IMR-90 (cell line): ENCODE measurements around the gene ACE. TPM values are rescaled to one million over a fixed set of nuclear protein-coding genes. Genes with fewer than 3 reads are reported as not detected.

Source experiments
- ATAC-seq: fragments of 200-7000 bp; cut with Tn5 transposase; 2 replicates; pipeline ENCODE4 v1.9.1; 2020; ENCODE audit warnings: low read depth, mild to moderate bottlenecking, moderate library complexity
- BruUV-seq: library from RNA; stranded (reverse); fragments of 400-500 nt; replicated peaks from 2 replicates; lab custom pipeline; 2021; lab: Mats Ljungman, UMichigan
- CTCF ChIA-PET: fragments of 300-600 bp; formaldehyde crosslinking; extraction: SDS; loops from one replicate; lab custom pipeline; 2021; ENCODE audit warnings: antibody characterized with exemption; lab: Yijun Ruan, JAX
- POLR2A ChIA-PET: fragments of 300-600 bp; sonication (Branson Sonifier 250); formaldehyde crosslinking; loops from one replicate; lab custom pipeline; 2022; ENCODE audit warnings: antibody characterized with exemption; ENCODE audit not compliant: unreplicated experiment; lab: Charles Lee
- DNase-seq: peaks from one replicate; pipeline ENCODE4 v3.0.0; 2013
- H2AFZ ChIP-seq: replicated peaks from 2 replicates; pipeline ENCODE3; 2013; ENCODE audit warnings: low read length, mild to moderate bottlenecking; ENCODE audit not compliant: poor library complexity
- H2AK5ac ChIP-seq: 2 replicates; pipeline ENCODE4 v1.6.1; 2013; ENCODE audit warnings: low read depth, low read length, inconsistent platforms
- H2AK9ac ChIP-seq: replicated peaks from 2 replicates; pipeline ENCODE3; 2013; ENCODE audit warnings: mild to moderate bottlenecking, low read depth, low read length, moderate library complexity; ENCODE audit not compliant: poor library complexity
- H2BK120ac ChIP-seq: 2 replicates; pipeline ENCODE4 v1.6.1; 2013; ENCODE audit warnings: low read depth, low read length, inconsistent platforms
- H2BK15ac ChIP-seq: 3 replicates; pipeline ENCODE4 v1.6.1; 2013; ENCODE audit warnings: low read depth, low read length, inconsistent platforms
- H2BK20ac ChIP-seq: 2 replicates; pipeline ENCODE4 v1.6.1; 2013; ENCODE audit warnings: low read depth, mild to moderate bottlenecking, inconsistent platforms, low read length, moderate library complexity
- H2BK5ac ChIP-seq: 2 replicates; pipeline ENCODE4 v1.6.1; 2013; ENCODE audit warnings: mild to moderate bottlenecking, low read depth, low read length, inconsistent platforms; ENCODE audit not compliant: poor library complexity, severe bottlenecking
- H3K14ac ChIP-seq: replicated peaks from 2 replicates; pipeline ENCODE4 v1.6.1; 2013; ENCODE audit warnings: low read depth, low read length, inconsistent platforms
- H3K18ac ChIP-seq: 2 replicates; pipeline ENCODE4 v1.6.1; 2013; ENCODE audit warnings: low read depth, low read length, control low read depth
- H3K23ac ChIP-seq: 2 replicates; pipeline ENCODE4 v1.6.1; 2013; ENCODE audit warnings: low read depth, low read length, inconsistent platforms
- H3K27ac ChIP-seq: 2 replicates; pipeline ENCODE4 v1.5.1; 2013; ENCODE audit warnings: mild to moderate bottlenecking, control low read depth, low read length; ENCODE audit not compliant: insufficient read depth
- H3K27me3 ChIP-seq: 2 replicates; pipeline ENCODE4 v1.6.1; 2013; ENCODE audit warnings: low read length; ENCODE audit not compliant: control insufficient read depth, insufficient read depth
- H3K36me3 ChIP-seq: 2 replicates; pipeline ENCODE4 v1.6.1; 2013; ENCODE audit warnings: low read length, mixed read lengths; ENCODE audit not compliant: control insufficient read depth, insufficient read depth
- H3K4ac ChIP-seq: 2 replicates; pipeline ENCODE4 v1.6.1; 2013; ENCODE audit warnings: low read depth, low read length, inconsistent platforms
- H3K4me1 ChIP-seq: 2 replicates; pipeline ENCODE4 v1.6.1; 2013; ENCODE audit warnings: low read length, mixed read lengths; ENCODE audit not compliant: control insufficient read depth, insufficient read depth
- H3K4me2 ChIP-seq: 2 replicates; pipeline ENCODE4 v1.6.1; 2013; ENCODE audit warnings: low read depth, mild to moderate bottlenecking, control low read depth, low read length, moderate library complexity
- H3K4me3 ChIP-seq: 2 replicates; pipeline ENCODE4 v1.5.1; 2013; ENCODE audit warnings: low read depth, mild to moderate bottlenecking, control low read depth, low read length, moderate library complexity; ENCODE audit not compliant: insufficient read depth
- H3K56ac ChIP-seq: 2 replicates; pipeline ENCODE4 v1.6.1; 2013; ENCODE audit warnings: low read length, inconsistent platforms; ENCODE audit not compliant: insufficient read depth; ENCODE audit errors: extremely low read depth
- H3K79me1 ChIP-seq, 2 experiments: 2 replicates each; pipeline ENCODE4 v1.6.1; 2013; ENCODE audit warnings: low read length in 2 of 2, inconsistent platforms in 1 of 2, low read depth in 1 of 2
- H3K9ac ChIP-seq: 2 replicates; pipeline ENCODE4 v1.6.1; 2013; ENCODE audit warnings: low read depth, low read length, control low read depth
- H3K9me1 ChIP-seq: 2 replicates; pipeline ENCODE4 v1.6.1; 2013; ENCODE audit warnings: low read length, inconsistent platforms; ENCODE audit not compliant: insufficient read depth
- H3K9me3 ChIP-seq: 2 replicates; pipeline ENCODE4 v1.6.1; 2013; ENCODE audit warnings: low read length; ENCODE audit not compliant: control insufficient read depth, insufficient read depth
- H4K20me1 ChIP-seq: 2 replicates; pipeline ENCODE4 v1.6.1; 2013; ENCODE audit warnings: low read length, inconsistent platforms; ENCODE audit not compliant: insufficient read depth
- H4K5ac ChIP-seq: 2 replicates; pipeline ENCODE4 v1.6.1; 2013; ENCODE audit warnings: mild to moderate bottlenecking, low read depth, low read length, control low read depth
- H4K8ac ChIP-seq, 2 experiments: 2 replicates each; pipeline ENCODE4 v1.6.1; 2013; ENCODE audit warnings: low read depth in 2 of 2, low read length in 2 of 2, control low read depth in 1 of 2, inconsistent platforms in 1 of 2
- H4K91ac ChIP-seq: 2 replicates; pipeline ENCODE4 v1.6.1; 2013; ENCODE audit warnings: low read depth, low read length, inconsistent platforms; ENCODE audit not compliant: insufficient read depth
- CEBPB ChIP-seq: IDR thresholded peaks from 2 replicates; pipeline ENCODE4 v1.6.1; 2012; ENCODE audit warnings: low read depth, low read length, improper control_type of control experiment
- CHD1 ChIP-seq: IDR thresholded peaks from 2 replicates; pipeline ENCODE4 v1.6.1; 2012; ENCODE audit warnings: low read depth, low read length, improper control_type of control experiment
- FOS ChIP-seq: fragments of 150-350 bp; IDR thresholded peaks from 2 replicates; pipeline ENCODE4 v1.6.1; 2016; ENCODE audit warnings: low read depth, low read length
- MAFK ChIP-seq: IDR thresholded peaks from 2 replicates; pipeline ENCODE4 v1.6.1; 2012; ENCODE audit warnings: low read depth, low read length, improper control_type of control experiment
- POLR2A ChIP-seq: IDR thresholded peaks from 2 replicates; pipeline ENCODE4 v1.6.1; 2012; ENCODE audit warnings: mild to moderate bottlenecking, low read depth, low read length
- SMC3 ChIP-seq: fragments of 150-350 bp; IDR thresholded peaks from 2 replicates; pipeline ENCODE4 v1.6.1; 2016; ENCODE audit warnings: low read depth, mild to moderate bottlenecking, antibody characterized with exemption, low read length, moderate library complexity
- WGBS, 2 experiments: methylation state at CpG; one replicate each; pipeline versions ENCODE4 v1.1.5 to v1.1.7; 2013; ENCODE audit warnings: missing lambda C conversion rate in 2 of 2; ENCODE audit not compliant: insufficient read length in 1 of 2; ENCODE audit errors: extremely low coverage in 2 of 2; 5-methylcytosine and 5-hydroxymethylcytosine counted together
- dilution Hi-C: fragments of 300-500 bp; cut with HindIII; formaldehyde crosslinking; loops from one replicate; pipeline ENCODE4 v1.14.3; 2018; ENCODE audit warnings: low sequenced_read_pairs; ENCODE audit not compliant: unreplicated experiment
- in situ Hi-C: fragments of 300-500 bp; cut with MboI; formaldehyde crosslinking; loops from 3 replicates; pipeline ENCODE4 v1.14.3; 2019; ENCODE audit warnings: low sequenced_read_pairs, inconsistent platforms, mixed read lengths
- intact Hi-C: fragments of 100-400 bp; cut with micrococcal nuclease; formaldehyde crosslinking; loops from 2 replicates; pipeline ENCODE4 v1.10.0; 2022
- polyA plus RNA-seq, 3 experiments: library from polyadenylated mRNA; depleted of rRNA; stranded (reverse); fragments of >200 nt; gene quantifications; 2 replicates each; pipeline ENCODE4 v1.2.3, GENCODE V29; 2012; ENCODE audit warnings: low replicate concordance in 1 of 3
- total RNA-seq: library from RNA; depleted of rRNA; stranded (reverse); fragments of >200 nt; gene quantifications from 2 replicates; pipeline ENCODE4 v1.2.3, GENCODE V29; 2012
- TF ChIP-seq, protein P1 (sequence below): conservative IDR thresholded peaks from 2 replicates; pipeline ENCODE4 v1.5.1; 2012; ENCODE audit warnings: mild to moderate bottlenecking, low read depth, low read length, improper control_type of control experiment
- TF ChIP-seq, protein P2 (sequence below): fragments of 150-350 bp; IDR thresholded peaks from 2 replicates; pipeline ENCODE4 v1.6.1; 2017; ENCODE audit warnings: mild to moderate bottlenecking, antibody characterized with exemption, low read length, low read depth

Gene ACE
- total and polyA plus RNA-seq, 2 of the 4 experiments (the other 2 are of a cell fraction), result 1.4 to 5.8 TPM

DNA sequence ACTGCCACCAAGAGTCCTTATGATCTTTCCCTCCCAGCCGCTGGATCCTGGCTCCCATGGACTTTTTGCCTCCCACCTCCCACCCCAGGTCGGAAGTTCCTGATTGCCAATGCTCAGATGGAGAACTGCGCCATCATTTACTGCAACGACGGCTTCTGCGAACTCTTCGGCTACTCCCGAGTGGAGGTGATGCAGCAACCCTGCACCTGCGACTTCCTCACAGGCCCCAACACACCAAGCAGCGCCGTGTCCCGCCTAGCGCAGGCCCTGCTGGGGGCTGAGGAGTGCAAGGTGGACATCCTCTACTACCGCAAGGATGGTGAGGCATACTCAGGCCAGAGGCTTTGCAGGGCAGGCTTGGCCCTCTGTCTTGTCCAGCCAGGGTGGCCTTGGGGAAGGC, 47.2 kb downstream of the ACE start:
- Histone ChIP-seq H2BK5ac (no peak overlapping the region), H3K23ac (no peak overlapping the region), H2BK120ac (no peak overlapping the region), H3K9ac (no peak overlapping the region), H3K4me2 (no peak overlapping the region), H4K91ac (no peak overlapping the region), H3K9me1 (0 out of 2 replicates have a peak, but pooled peaks cover 2% of the 10 kb centered on the region), H2AK5ac (no peak overlapping the region), H3K9me3 (no peaks in the 10 kb centered on the region), H3K27me3 (peaks cover 49% of the 10 kb centered on the region), H3K79me1 (no peaks in the 10 kb centered on the region), H3K14ac (no peak overlapping the region), H3K4me1 (0 out of 2 replicates have a peak, but pooled peaks cover 1% of the 10 kb centered on the region), H3K4ac (no peak overlapping the region), H2BK15ac (no peak overlapping the region), H2AFZ (no peak overlapping the region), H3K56ac (no peak overlapping the region), H3K18ac (no peak overlapping the region), H2BK20ac (no peak overlapping the region), H4K8ac (no peak overlapping the region), H3K27ac (no peak overlapping the region), H4K5ac (no peak overlapping the region), H3K4me3 (no peak overlapping the region), H3K36me3 (no peaks in the 10 kb centered on the region), H2AK9ac (no peak overlapping the region), H4K20me1 (peaks cover 5% of the 10 kb centered on the region; the same call in 1 of the 2 replicates)
- intact Hi-C loops, result no loop called here
- POLR2A ChIA-PET, result no interaction called here
- TF ChIP-seq, protein P1, sequence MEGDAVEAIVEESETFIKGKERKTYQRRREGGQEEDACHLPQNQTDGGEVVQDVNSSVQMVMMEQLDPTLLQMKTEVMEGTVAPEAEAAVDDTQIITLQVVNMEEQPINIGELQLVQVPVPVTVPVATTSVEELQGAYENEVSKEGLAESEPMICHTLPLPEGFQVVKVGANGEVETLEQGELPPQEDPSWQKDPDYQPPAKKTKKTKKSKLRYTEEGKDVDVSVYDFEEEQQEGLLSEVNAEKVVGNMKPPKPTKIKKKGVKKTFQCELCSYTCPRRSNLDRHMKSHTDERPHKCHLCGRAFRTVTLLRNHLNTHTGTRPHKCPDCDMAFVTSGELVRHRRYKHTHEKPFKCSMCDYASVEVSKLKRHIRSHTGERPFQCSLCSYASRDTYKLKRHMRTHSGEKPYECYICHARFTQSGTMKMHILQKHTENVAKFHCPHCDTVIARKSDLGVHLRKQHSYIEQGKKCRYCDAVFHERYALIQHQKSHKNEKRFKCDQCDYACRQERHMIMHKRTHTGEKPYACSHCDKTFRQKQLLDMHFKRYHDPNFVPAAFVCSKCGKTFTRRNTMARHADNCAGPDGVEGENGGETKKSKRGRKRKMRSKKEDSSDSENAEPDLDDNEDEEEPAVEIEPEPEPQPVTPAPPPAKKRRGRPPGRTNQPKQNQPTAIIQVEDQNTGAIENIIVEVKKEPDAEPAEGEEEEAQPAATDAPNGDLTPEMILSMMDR, result no peak
- TF ChIP-seq FOS (no peak), SMC3 (no peak), CHD1 (no peak), MAFK (no peak), CEBPB (no peak), POLR2A (no peak)
- TF ChIP-seq, protein P2, sequence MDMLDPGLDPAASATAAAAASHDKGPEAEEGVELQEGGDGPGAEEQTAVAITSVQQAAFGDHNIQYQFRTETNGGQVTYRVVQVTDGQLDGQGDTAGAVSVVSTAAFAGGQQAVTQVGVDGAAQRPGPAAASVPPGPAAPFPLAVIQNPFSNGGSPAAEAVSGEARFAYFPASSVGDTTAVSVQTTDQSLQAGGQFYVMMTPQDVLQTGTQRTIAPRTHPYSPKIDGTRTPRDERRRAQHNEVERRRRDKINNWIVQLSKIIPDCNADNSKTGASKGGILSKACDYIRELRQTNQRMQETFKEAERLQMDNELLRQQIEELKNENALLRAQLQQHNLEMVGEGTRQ, result no peak
- dilution Hi-C loops, result no loop called here
- WGBS, 2 experiments, result 75% methylated on average over 2 of the region's 14 CpGs; no CpG with 5 or more reads in 1 of the 2 experiments
- ATAC-seq (no peak), DNase-seq (no peak)
- BruUV-seq, result no TSS peak
- CTCF ChIA-PET, result no interaction called here
- in situ Hi-C loops, result no loop called here
